Mesothelial cell of epicardium (in vitro differentiated cells): Measurements from ENCODE around the gene ASTN2. TPM values are rescaled to one million over a fixed set of nuclear protein-coding genes. Genes with fewer than 3 reads are reported as not detected.
"Not testable (repeated sequence)": the region's sequence is repeated elsewhere in the genome, so short reads cannot be mapped to it uniquely, and the experiment has no call there.

ENCODE experiments used
- DNase-seq, 2 experiments: peaks; one replicate each; pipeline ENCODE4 v3.0.0; 2021; ENCODE audit warnings: low spot score in 2 of 2; ENCODE audit not compliant: unreplicated experiment in 2 of 2
- H3K27ac Mint-ChIP-seq: 2 replicates; pipeline ENCODE4 v1.8.0; 2021; ENCODE audit warnings: mixed read lengths
- H3K27me3 Mint-ChIP-seq: 2 replicates; pipeline ENCODE4 v1.8.0; 2021; ENCODE audit warnings: low read depth, mixed read lengths
- H3K36me3 Mint-ChIP-seq: 2 replicates; pipeline ENCODE4 v1.8.0; 2021; ENCODE audit warnings: mixed read lengths
- H3K4me1 Mint-ChIP-seq: 2 replicates; pipeline ENCODE4 v1.8.0; 2021; ENCODE audit warnings: mixed read lengths
- H3K4me3 Mint-ChIP-seq: 2 replicates; pipeline ENCODE4 v1.8.0; 2021; ENCODE audit warnings: mild to moderate bottlenecking, moderate library complexity, mixed read lengths
- H3K9me3 Mint-ChIP-seq: 2 replicates; pipeline ENCODE4 v1.8.0; 2021; ENCODE audit warnings: mixed read lengths
- total RNA-seq: library from RNA; stranded (reverse); gene quantifications from 3 replicates; pipeline ENCODE4 v1.2.1, GENCODE V29; 2021
- TF ChIP-seq, protein P1 (sequence below): fragments of 200-600 bp; sonication (generic); IDR thresholded peaks from one replicate; pipeline ENCODE4 v1.5.0; 2021; ENCODE audit warnings: antibody characterized with exemption; ENCODE audit not compliant: unreplicated experiment

The ASTN2 gene
- total RNA-seq, 1 donor from 2014 or later, result 12.2 TPM

DNA sequence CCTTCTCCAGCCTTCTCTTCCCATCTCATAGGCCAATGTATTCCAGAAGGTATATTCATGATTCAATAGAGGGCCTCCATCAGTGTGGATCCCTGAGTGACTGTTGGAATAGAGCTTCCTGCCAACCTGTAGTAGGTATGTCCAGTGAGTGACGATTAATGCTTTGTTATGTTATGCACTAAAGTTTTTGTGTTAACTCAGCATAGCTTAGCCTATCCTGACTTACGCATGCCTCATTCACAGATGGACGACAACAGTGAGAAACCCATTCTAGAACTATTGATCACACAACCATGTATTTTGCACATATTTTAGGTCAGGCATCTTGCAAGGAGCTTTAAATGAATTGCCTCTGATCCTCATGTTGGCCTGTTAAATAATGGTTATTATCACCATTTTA is 953.2 kb downstream of the ASTN2 start:
- Mint-ChIP-seq H3K4me1 (peaks cover 7% of the 10 kb centered on the region), H3K9me3 (peaks cover 14% of the 10 kb centered on the region), H3K27ac (no peak overlapping the region), H3K27me3 (no peaks in the 10 kb centered on the region), H3K4me3 (no peak overlapping the region), H3K36me3 (peaks cover 6% of the 10 kb centered on the region)
- TF ChIP-seq, protein P1, sequence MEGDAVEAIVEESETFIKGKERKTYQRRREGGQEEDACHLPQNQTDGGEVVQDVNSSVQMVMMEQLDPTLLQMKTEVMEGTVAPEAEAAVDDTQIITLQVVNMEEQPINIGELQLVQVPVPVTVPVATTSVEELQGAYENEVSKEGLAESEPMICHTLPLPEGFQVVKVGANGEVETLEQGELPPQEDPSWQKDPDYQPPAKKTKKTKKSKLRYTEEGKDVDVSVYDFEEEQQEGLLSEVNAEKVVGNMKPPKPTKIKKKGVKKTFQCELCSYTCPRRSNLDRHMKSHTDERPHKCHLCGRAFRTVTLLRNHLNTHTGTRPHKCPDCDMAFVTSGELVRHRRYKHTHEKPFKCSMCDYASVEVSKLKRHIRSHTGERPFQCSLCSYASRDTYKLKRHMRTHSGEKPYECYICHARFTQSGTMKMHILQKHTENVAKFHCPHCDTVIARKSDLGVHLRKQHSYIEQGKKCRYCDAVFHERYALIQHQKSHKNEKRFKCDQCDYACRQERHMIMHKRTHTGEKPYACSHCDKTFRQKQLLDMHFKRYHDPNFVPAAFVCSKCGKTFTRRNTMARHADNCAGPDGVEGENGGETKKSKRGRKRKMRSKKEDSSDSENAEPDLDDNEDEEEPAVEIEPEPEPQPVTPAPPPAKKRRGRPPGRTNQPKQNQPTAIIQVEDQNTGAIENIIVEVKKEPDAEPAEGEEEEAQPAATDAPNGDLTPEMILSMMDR, result no peak
- no peak for DNase-seq

DNA sequence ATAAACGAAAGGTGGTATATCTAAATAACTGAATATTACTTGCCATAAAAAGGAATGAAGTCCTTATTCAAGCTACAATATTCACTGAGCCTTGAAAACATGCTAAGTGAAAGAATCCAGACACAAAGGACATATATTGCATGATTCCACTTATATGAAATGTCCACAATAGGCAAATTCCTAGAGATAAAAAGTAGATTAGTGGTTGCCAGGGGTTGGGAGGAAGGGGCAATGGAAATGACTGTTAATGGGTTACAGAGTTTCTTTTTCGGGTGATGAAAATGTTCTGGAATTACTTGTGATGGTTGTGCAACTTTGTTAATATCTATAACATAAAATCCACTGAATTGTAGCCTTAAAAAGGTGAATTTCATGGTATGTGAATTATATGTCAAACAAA is 954.8 kb downstream of the ASTN2 start:
- no peak overlapping the region for H3K4me3 Mint-ChIP-seq
- H3K27ac Mint-ChIP-seq, result no peak overlapping the region
- TF ChIP-seq, protein P1, result no peak
- peaks cover 24% of the 10 kb centered on the region for H3K9me3 Mint-ChIP-seq
- H3K4me1 Mint-ChIP-seq, result no peaks in the 10 kb centered on the region
- no peaks in the 10 kb centered on the region for H3K27me3 Mint-ChIP-seq
- peaks cover 12% of the 10 kb centered on the region for H3K36me3 Mint-ChIP-seq
- no peak for DNase-seq

DNA sequence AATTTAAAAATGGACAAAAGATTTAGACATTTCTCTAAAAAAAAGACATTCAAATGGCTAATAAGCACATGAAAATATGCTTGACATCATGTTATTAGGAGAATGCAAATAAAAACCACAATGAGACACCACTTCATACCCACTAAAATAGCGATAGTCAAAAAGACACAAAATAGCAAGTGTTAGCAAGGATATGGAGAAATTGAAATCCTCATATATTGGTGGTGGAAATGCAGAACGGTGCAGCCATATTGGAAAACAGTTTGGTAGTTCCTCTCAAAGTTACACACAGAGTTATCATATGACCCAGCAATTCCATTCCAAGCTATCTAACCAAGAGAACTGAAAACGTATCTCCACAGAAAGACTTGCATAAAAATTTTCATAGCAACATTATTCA is 955.3 kb downstream of the ASTN2 start:
- H3K36me3 Mint-ChIP-seq, result peaks cover 12% of the 10 kb centered on the region
- H3K4me1 Mint-ChIP-seq, result no peaks in the 10 kb centered on the region
- H3K9me3 Mint-ChIP-seq, result peaks cover 24% of the 10 kb centered on the region
- H3K27ac Mint-ChIP-seq, result no peak overlapping the region
- DNase-seq, result no peak
- TF ChIP-seq, protein P1, result no peak
- no peaks in the 10 kb centered on the region for H3K27me3 Mint-ChIP-seq
- no peak overlapping the region for H3K4me3 Mint-ChIP-seq

DNA sequence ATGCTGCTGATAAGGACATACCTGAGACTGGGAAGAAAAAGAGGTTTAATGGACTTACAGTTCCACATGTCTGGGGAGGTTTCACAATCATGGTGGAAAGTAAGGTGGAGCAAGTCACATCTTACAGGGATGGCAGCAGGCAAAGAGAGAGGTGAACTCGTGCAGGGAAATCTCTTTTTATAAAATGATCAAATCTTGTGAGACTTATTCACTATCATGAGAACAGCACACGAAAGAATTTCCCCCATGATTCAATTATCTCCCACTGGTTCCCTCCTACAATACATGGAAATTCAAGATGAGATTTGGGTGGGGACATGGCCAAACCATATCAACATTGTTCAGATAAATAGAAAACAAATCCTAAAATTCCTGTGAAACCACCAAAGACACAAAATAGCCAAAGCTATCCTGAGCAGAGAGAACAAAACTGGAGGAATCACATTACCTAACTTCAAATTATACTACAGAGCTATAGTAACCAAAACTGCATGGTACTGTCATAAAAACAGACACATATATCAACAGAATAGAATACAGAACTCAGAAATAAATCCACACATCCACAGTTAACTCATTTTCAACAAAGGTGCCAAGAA is 958.3 kb downstream of the ASTN2 start:
- H3K27me3 Mint-ChIP-seq, result no peaks in the 10 kb centered on the region
- H3K4me3 Mint-ChIP-seq, result no peak overlapping the region
- peaks cover 12% of the 10 kb centered on the region for H3K36me3 Mint-ChIP-seq
- peaks cover 3% of the 10 kb centered on the region for H3K4me1 Mint-ChIP-seq
- H3K9me3 Mint-ChIP-seq, result peaks cover 24% of the 10 kb centered on the region
- DNase-seq, result no peak
- TF ChIP-seq, protein P1, result no peak
- H3K27ac Mint-ChIP-seq, result no peak overlapping the region

DNA sequence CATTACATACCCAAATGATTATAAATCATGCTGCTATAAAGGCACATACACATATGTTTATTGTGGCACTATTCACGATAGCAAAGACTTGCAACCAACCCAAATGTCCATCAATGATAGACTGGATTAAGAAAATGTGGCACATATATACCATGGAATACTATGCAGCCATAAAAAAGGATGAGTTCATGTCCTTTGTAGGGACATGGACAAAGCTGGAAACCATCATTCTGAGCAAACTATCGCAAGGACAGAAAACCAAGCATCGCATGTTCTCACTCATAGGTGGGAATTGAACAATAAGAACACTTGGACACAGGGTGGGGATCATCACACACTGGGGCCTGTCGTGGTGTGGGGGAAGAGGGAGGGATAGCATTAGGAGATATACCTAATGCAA is 960.3 kb downstream of the ASTN2 start:
- not testable (repeated sequence) for H3K27ac Mint-ChIP-seq, H3K4me3 Mint-ChIP-seq

DNA sequence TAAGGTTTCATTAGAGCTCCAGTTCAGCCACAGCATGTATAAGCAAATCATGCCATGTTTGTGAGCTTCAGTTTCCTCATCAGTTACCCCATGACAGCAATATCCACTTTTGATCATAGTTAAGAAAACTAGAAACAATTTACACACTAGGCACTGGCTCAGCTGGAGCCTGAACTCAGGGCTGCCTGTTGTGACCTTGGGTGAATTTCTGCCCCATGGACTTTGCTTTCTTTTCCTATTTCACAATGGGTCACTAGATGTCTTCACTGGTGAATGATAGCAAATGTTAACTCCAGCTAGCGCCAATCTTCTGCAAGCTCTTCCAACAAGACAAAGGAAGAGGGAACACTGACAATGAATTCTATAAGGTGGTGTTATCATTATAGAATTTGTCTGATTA is 961.1 kb downstream of the ASTN2 start:
- Mint-ChIP-seq H3K27ac (no peak overlapping the region), H3K4me3 (no peak overlapping the region)

More for the DNA sequence above, 960.3 kb downstream of the ASTN2 start:
- H3K4me1 Mint-ChIP-seq, DNase-seq, H3K27me3 Mint-ChIP-seq: not testable (repeated sequence)
- H3K36me3 Mint-ChIP-seq, result peaks cover 12% of the 10 kb centered on the region
- H3K9me3 Mint-ChIP-seq, result peaks cover 24% of the 10 kb centered on the region

More for the DNA sequence above, 961.1 kb downstream of the ASTN2 start:
- H3K9me3 Mint-ChIP-seq, result peaks cover 24% of the 10 kb centered on the region
- TF ChIP-seq, protein P1, result no peak
- no peaks in the 10 kb centered on the region for H3K27me3 Mint-ChIP-seq
- DNase-seq, result no peak
- peaks cover 12% of the 10 kb centered on the region for H3K36me3 Mint-ChIP-seq
- H3K4me1 Mint-ChIP-seq, result peaks cover 8% of the 10 kb centered on the region
